ENCODE measurements around the gene RALGPS2. TPM values are rescaled to one million over a fixed set of nuclear protein-coding genes. Genes with fewer than 3 reads are reported as not detected.

The RALGPS2 gene
- total RNA-seq, 1 donor from 2014 or later: 28.6 TPM

DNA sequence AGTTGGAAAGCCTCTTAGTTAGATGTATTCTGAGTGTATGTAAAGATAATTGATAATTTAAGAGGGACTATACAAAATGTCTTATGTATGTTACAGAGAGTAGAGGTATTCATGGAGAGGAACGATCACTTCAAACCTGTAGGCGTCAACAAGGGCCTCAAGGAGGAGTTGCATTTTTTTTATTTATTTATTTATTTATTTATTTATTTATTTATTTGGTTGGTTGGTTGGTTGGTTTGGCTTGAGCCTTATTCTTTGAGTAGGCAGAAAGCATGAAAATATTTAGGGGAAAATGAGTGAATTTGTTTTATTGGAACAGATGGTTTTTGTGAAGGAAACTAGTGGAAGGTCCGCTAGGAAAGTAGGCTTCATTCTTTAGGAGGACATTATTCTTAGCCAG lies 137.4 kb downstream of the RALGPS2 start:
- no peak for DNase-seq (ENCODE audit: extremely low read depth, low read depth, low spot score)

DNA sequence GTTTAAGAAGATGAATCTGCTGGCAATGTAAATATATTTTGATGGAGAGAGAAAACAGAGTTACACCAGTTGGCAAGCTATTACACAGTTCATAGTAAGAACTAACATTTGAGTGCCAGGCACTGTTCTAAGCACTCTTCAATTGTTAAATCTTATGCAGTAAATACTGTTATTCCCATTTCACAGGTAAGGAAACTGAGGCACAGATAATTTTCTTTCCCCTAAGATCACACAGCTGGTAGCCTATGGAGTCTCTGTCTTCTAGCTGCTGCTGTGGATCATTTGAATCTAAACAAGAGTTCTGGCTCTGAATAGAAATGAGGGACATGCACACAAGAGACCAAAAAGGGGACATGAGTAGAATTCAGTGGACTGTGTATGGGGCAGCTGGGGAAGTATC lies 137.8 kb downstream of the RALGPS2 start:
- DNase-seq (ENCODE audit: extremely low read depth, low read depth, low spot score): no peak

DNA sequence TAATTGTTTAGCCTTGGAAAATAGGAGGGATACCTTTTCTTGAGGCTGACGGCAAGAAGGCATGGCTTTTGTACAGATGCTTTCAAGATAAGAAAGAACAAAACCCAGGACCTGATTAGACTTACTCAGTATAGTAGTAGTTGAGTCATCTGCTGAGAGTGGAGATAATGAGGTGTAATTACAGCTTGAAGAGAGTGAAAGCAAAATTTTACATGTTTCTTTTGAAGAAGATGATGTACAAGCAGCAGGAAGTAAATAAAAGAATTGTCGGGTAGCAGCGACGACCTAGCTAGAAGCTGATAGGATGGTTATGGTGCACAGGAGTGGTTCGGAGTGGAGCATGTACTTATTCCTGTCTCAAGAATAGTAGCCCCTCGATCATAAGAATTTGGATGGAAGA lies 139.3 kb downstream of the RALGPS2 start:
- no peak for DNase-seq (ENCODE audit: extremely low read depth, low read depth, low spot score)

DNA sequence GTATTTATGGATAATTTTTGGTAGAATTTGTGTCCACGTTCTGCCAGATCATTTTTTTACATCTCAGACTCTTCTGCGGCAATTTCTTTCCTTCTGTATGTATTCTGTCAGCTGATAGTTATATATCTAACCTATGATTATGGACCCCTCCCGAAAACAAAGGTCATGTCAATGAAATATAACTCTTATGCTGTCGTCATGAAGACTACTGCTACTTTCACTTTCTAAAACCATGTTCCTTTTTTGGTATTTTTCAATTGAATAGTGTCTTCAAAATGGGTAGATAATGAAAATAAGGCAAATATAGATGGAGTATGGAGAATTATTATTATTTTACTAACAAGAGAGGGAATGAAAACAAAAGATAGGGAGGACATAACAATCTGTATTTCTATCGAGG lies 142.6 kb downstream of the RALGPS2 start:
- DNase-seq (ENCODE audit: extremely low read depth, low read depth, low spot score): no peak

DNA sequence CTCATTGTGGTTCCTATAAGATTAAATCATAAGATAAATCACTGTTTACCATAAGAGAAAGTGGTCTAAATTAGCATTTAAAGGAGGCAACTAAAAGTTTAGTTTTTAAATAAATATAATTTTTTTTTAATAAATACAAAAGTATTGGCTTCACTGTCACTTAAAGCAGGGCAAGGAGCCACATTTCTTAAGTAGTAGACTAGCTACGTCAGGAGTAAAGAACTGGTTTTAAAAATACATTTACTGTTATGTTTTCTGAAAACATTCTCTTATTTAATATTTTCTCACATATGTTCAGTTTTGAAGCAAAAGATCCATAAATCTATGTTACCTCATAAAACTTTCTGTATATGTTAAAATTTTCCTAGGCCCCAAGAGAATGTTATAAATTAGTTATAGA lies 143.7 kb downstream of the RALGPS2 start:
- no peak for DNase-seq (ENCODE audit: extremely low read depth, low read depth, low spot score)

DNA sequence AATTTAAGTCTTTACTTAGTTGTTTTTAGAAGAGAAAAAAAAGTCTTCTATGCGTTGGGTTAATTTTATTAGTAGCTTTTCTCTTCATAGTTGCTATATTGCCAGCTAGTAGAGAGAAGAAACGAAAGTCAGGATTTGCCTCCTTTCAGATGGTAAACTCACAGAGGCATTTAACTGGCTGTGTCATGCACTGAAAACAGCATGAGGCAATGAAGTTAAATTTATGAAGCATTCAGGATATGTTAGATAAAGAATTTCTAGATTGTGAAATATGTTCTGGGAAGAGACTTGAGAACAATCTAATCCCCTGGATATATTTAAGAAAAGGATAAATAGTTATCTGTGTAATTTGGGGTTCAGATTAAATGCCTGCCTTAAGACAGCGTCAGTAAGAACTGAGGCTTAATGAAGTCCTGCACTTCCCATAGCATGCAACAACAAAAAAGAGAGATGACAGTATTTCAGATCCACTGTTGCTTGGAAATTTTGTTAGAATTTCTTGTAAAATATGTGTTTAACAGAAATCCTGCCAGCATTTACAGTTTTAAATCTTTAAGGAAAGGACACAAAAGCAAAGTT lies 144.2 kb downstream of the RALGPS2 start:
- no peak for DNase-seq (ENCODE audit: extremely low read depth, low read depth, low spot score)

DNA sequence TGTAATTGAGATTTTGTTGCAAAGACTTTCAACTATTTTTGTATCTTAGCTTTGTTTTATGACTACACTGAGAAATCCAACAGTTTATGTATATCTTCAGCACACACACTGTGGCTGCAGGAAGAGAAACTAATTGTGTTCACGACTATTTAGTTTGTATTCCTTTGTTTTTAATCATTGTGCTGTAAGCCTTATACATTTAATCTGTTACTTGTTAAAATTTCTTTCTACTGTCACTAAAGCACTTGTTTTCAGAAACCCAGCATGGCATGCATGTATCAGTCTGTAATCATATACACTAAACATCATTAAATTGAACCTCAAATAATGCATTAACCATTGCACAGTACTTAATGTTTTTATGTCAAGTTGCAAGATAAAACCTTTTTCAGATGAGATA lies 145.2 kb downstream of the RALGPS2 start:
- no peak for DNase-seq (ENCODE audit: extremely low read depth, low read depth, low spot score)

DNA sequence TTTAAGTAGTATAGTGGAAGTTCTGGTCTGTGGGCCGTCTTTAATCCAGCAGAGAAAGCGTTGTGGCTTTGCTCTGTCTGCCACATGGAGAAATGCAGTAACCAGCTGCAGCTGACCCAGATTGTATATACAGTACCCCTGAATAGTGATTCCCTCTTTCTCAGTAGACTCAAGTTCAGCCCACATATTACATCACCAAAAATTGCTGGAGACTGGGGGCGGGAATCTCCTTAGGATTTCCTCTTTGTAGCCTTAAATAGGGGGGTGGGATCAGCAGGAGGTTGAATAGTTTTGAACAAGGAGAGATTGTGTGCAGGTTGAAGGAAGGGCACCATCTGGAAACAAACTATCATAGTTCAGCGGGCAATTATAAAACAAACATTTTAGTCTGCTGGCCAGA lies 145.9 kb downstream of the RALGPS2 start, which contains the start of gene ANGPTL1:
TSS of gene ANGPTL1 (minus strand) at position 134 of the 400 bp plus-strand sequence. CDS start 5,301 bp downstream, outside the sequence.
- DNase-seq (ENCODE audit: extremely low read depth, low read depth, low spot score): no peak

DNA sequence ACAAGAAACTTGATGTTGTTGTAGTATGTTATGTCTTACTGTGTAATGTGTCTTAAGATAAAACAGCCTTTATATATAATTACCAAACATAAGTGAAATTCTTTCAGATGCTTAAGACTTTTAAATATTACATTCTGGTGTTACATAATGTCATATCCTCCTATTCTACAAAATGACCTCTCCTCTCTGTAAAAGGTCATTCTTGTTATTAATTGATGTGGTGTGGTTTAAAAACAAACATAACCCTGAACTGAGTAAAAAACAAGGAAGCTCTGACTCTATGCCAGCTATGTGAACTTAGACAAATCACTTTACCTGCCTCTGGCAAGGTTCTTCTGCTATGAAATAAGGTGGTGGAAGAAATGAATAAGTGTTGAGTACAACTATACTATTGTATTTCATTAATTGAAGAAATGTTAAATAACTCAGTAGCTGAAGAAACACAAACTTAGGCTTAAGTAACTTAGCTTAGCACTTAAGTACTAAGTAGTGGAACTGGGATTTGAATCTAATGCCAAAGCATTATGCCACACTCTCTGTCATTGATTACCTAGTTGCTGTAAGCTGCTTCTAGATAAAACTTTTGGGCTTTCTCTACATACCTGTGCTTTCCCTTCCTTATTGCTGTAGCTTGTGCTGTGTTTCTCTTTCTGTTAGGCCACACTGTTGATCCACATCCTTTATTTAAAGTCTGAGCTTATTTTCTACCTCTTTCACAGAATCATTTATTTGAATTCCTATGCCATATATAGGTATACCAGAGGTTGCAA lies 146.7 kb downstream of the RALGPS2 start:
- DNase-seq (ENCODE audit: extremely low read depth, low read depth, low spot score): no peak

DNA sequence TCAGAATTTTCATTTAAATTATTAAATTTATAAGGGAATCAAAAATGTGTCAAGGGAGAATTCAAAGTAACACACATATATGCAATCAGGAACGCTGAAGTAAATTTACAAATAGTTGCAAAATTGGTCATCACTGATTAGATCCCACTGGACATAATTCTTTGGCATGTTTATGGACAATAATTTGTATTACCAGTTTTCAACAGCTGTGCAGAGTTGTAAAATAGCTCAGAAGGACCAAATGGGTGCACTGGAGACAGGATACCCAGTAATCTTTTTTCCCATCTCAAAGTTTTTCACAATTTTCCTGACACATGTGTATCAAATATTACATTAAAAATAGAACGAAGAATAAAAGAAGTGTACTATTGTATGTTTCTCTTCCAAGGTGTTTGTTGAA lies 149.9 kb downstream of the RALGPS2 start:
- DNase-seq (ENCODE audit: extremely low read depth, low read depth, low spot score): no peak

DNA sequence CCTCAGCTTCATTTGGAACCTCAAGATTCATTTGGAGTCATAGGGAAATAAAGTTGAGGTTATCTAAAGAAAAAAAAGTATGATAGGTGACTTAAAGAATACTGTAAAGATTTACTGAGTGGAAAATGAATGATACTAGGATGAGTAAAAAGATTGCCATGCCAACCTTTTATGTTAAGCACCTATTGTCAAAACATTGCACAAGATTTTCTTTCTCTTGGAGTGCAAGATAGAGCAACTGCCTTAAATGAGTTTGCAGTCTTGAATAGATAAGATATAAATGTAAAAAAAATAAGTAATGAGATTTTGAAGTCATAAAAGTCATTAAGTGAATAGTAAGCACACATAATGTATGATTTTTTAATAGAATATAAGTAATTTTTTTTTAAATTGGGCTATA lies 150.9 kb downstream of the RALGPS2 start:
- no peak for DNase-seq (ENCODE audit: extremely low read depth, low read depth, low spot score)

DNA sequence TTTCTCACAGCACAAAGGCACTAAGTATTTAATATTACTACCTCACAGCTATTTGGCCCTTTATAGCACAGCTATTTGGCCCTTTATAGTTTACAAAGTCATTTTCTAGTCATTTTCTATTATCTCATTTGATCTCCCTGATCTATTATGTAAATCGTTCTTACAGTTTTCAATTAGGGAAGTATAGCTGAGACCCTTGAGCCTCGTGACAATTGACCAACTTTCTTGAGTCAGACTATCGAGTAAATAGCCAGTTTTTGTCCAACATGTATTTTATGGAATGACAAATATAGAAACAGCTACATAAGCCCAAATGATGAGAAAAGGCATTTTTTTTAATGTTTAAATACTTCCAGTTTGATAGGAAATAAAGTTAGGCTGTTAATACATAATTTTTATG lies 152.9 kb downstream of the RALGPS2 start:
- no peak for DNase-seq (ENCODE audit: extremely low read depth, low read depth, low spot score)

DNA sequence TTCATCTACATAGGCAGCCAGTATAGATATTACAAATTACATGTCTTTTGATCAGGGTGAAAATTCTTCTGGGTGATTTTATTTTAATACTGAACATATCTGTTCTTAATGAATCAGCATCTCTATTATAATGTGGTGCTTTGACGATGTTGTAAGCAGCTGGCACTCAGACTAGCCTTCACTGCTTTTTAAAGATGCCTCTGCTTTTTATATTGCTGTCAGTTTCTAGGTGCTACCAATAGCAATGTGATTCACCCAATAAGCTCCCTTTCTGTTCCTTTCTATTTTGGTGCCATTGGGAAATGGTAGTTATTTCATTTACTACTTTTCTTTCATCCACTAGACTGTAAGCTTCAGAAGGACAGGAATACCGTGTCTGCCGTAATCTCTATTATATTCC lies 156.9 kb downstream of the RALGPS2 start:
- DNase-seq (ENCODE audit: extremely low read depth, low read depth, low spot score): no peak

DNA sequence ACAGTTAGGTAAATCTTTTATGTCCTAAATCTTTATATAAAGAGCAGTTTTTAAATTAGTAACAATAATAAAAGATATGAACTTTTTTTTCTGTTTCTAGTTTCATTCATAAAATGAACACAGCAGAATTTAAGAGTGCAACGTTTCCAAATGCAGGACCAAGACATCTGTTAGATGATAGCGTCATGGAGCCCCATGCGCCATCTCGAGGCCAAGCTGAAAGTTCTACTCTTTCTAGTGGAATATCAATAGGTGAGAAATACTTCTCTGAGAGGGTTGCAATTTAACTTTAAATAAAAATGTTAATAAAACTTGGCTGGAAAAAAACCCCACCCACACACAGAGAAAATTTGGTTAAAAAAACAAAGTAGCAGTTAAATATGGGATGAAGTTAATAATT lies 160.8 kb downstream of the RALGPS2 start:
- DNase-seq (ENCODE audit: extremely low read depth, low read depth, low spot score): no peak

DNA sequence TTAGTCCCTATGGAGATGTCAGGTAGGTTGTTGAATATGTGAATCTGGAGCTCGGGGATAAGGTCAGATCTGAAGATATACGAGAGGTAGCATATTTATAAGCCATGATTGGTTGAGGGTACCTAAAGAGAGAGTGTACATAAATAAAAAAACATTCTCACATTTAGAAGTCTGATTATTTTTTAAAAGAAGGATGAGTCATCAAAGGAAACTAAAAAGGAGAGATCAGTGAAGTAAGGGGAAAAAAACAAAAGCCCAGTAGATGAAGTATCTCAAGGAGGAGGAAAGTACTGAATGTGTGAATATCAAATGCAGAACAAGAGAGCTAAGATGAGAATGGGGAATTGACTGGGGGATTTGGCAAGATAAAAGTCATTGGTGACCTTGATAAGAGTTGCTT lies 161.5 kb downstream of the RALGPS2 start:
- no peak for DNase-seq (ENCODE audit: extremely low read depth, low read depth, low spot score)

DNA sequence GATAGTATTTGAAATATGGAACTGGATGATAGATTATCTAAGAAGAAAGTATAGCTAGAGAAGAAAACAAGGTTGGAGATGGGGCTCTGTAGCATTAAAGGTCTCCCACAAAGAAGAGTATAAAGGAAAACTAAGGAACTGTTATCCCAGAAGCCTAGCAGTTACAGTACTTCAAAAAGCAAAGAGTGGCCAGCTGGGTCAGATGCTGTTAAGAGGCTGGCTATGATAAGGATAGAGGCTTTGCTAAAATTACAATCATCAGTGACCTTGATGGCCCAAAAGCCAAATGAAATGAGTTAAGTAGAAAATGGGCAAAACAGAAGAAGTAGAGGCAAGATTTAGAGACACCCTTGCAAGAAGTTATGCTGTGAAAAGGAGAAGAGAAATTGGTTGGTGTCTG lies 170.9 kb downstream of the RALGPS2 start:
- DNase-seq (ENCODE audit: extremely low read depth, low read depth, low spot score): no peak

DNA sequence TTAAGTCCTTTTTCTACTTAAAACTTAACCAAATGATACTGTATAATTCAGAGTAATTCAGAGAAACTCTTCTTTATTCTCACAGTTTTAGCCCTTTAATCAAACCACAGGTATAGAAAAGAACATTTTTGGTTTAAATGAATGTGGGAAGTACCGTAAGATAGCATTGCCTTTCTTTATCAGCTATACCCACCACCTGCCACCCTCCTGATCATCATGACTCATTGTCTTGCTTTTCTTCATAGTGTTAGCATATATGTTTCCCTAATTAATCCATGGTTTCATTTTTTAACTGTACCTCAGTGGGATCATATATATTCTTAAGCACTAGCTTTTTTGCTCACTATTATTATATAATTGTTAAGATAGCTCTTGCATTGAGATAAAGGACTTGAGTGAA lies 173.4 kb downstream of the RALGPS2 start:
- no peak for DNase-seq (ENCODE audit: extremely low read depth, low read depth, low spot score)

DNA sequence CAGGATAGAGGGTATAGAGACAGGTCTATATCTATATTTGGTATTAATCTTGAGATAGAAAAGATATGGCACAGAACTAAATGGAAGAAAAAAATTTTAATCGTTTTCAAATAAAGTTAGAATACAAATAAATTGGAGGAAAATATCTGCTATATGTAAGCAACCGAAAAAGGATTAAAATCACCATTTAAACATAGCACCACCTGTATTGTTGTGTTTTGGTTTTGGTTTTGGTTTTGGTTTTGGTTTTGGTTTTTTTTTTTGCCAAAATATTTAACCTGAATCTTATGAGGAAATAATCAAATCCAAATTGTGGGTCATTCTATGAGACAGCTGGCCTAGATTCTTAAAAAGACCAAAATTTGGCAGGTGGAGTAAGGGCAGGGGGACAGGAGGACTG lies 174.4 kb downstream of the RALGPS2 start:
- no peak for DNase-seq (ENCODE audit: extremely low read depth, low read depth, low spot score)

DNA sequence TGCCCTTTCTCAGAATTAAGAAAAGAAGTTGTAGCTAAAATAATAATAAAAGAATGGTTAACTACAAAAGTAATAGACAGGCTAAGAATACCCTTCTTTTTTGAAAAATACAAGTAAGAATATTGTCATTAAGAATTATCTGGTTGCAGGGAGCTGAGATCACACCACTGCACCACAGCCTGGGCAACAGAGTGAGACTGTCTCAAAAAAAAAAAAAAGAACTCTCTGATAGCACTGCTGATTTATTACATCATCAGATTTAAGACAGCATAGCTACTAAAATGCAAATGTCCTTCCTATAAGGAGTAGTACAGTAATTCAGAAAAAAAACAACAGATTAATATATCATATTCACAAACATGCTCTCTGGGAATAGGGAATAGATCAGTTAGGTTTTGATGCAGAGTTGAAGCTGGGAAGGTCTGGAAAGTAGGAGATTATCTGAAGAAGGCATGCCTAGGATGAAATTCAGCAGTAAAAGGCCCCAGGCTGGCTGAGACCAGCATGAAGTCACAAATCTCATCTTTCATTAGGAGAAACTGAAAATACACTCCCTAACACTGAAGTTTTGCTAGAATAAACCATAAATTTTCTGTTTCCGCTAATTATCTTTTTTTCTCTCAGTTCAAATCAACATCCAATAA lies 176.6 kb downstream of the RALGPS2 start:
- no peak for DNase-seq (ENCODE audit: extremely low read depth, low read depth, low spot score)

DNA sequence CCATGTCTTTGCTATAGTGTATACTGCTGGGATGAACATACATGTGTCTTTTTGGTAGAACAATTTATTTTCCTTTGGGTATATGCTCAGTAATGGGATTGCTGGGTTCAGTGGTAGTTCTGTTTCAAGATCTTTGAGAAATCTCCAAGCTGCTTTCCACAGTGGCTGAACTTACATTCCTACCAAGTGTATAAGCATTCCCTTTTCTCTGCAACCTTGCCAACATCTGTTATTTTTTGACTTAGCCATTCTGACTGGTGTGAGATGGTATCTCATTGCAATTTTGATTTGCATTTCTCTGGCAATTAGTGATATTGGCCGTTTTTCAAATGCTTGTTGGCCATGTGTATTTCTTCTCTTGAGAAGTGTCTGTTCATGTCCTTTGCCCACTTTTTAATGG lies 183.3 kb downstream of the RALGPS2 start:
- no peak for DNase-seq (ENCODE audit: extremely low read depth, low read depth, low spot score)

DNA sequence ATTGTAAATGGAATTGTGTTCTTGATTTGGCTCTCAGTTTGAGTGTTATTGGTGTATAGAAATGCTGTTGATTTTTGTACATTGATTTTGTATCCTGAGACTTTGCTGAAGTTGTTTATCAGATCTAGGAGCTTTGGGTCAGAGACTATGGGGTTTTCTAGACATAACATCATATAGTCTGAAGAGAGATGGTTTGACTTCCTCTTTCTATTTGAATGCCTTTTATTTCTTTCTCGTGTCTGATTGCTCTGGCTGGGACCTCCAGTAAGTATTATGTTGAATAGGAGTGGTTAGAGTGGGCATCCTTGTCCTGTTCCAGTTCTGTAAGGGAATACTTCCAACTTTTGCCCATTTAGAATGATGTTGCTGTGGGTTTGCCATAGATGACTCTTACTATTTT lies 185.0 kb downstream of the RALGPS2 start:
- no peak for DNase-seq (ENCODE audit: extremely low read depth, low read depth, low spot score)

DNA sequence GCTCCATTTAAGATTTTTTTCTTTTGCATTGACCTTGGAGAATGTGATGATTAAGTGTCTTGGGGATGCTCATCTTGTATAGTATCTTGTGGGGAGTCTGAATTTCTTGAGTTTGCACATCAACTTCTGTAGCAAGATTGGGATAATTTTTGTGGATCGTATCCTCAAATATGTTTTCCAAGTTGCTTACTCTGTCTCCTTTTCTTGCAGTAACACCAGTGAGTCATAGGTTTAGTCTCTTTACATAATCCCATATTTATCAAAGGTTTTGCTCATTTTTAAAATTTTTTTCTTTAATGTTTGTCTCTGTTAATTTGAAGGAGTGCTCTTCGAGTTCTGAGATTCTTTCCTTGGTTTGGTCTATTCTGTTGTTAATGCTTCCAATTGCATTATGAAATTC lies 187.6 kb downstream of the RALGPS2 start:
- no peak for DNase-seq (ENCODE audit: extremely low read depth, low read depth, low spot score)

All from glomerular endothelial cell (primary cell).